Glutamatergic neuron (in vitro differentiated cells): ENCODE results near the gene LRP2BP. TPM values are rescaled to one million over a fixed set of nuclear protein-coding genes. Genes with fewer than 3 reads are reported as not detected.
"Not testable (repeated sequence)": the region's sequence is repeated elsewhere in the genome, so short reads cannot be mapped to it uniquely, and the experiment has no call there.

Experiments
- DNase-seq: peaks from one replicate; pipeline ENCODE4 v3.0.0; 2022
- H3K27ac Mint-ChIP-seq: one replicate; pipeline ENCODE4 v1.8.0; 2020; ENCODE audit warnings: mild to moderate bottlenecking, mixed read lengths, inconsistent platforms; ENCODE audit not compliant: unreplicated experiment
- H3K27me3 Mint-ChIP-seq: one replicate; pipeline ENCODE4 v1.8.0; 2020; ENCODE audit warnings: mild to moderate bottlenecking, moderate library complexity, mixed read lengths, inconsistent platforms; ENCODE audit not compliant: unreplicated experiment
- H3K36me3 Mint-ChIP-seq: one replicate; pipeline ENCODE4 v1.8.0; 2020; ENCODE audit warnings: mild to moderate bottlenecking, mixed read lengths, inconsistent platforms; ENCODE audit not compliant: unreplicated experiment
- H3K4me1 Mint-ChIP-seq: one replicate; pipeline ENCODE4 v1.8.0; 2020; ENCODE audit warnings: mild to moderate bottlenecking, low read depth, mixed read lengths, inconsistent platforms; ENCODE audit not compliant: unreplicated experiment
- H3K4me3 Mint-ChIP-seq: one replicate; pipeline ENCODE4 v1.8.0; 2020; ENCODE audit warnings: mild to moderate bottlenecking, mixed read lengths, inconsistent platforms; ENCODE audit not compliant: unreplicated experiment
- H3K9me3 Mint-ChIP-seq: one replicate; pipeline ENCODE4 v1.8.0; 2020; ENCODE audit warnings: mild to moderate bottlenecking, moderate library complexity, mixed read lengths, inconsistent platforms; ENCODE audit not compliant: unreplicated experiment
- total RNA-seq: library from RNA; stranded (reverse); fragmentation: NEBNext Ultra II Directional; extraction: Animal tissue kit (Norgen Biotek cat#: 25700); gene quantifications from one replicate; pipeline ENCODE4 v1.2.1, GENCODE V29; 2021; ENCODE audit not compliant: unreplicated experiment
- TF ChIP-seq, protein P1 (sequence below): fragments of 200-600 bp; sonication (generic); IDR thresholded peaks from one replicate; pipeline ENCODE4 v1.5.0; 2021; ENCODE audit not compliant: partially characterized antibody, unreplicated experiment

LRP2BP gene
- total RNA-seq, 1 donor from 2014 or later, result 1.1 TPM

DNA sequence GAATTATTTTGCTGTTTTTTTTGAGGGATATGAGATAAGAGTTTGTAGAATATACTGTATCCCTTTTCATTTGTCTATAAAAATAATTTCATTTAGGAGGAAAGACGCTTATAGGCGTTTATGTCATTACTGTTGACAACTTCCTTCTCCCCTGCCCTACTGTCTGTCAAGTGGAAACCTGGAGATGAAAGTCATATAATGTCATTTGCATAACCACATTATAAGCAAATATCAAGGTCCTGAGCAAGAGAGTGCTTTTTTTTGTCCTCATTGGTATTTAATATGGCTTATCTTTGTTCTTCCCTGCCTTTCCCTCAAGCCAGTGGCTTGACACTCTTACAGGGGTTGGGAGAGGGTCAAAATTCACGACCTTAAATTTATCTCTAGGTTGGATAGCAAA, 55.8 kb downstream of the LRP2BP start:
- peaks cover 5% of the 10 kb centered on the region for H3K27me3 Mint-ChIP-seq
- no peak overlapping the region for H3K27ac Mint-ChIP-seq
- no peak for DNase-seq
- H3K4me1 Mint-ChIP-seq, result peaks cover 28% of the 10 kb centered on the region
- no peak overlapping the region for H3K4me3 Mint-ChIP-seq
- H3K36me3 Mint-ChIP-seq, result peaks cover 13% of the 10 kb centered on the region
- peaks cover 11% of the 10 kb centered on the region for H3K9me3 Mint-ChIP-seq
- TF ChIP-seq, protein P1, sequence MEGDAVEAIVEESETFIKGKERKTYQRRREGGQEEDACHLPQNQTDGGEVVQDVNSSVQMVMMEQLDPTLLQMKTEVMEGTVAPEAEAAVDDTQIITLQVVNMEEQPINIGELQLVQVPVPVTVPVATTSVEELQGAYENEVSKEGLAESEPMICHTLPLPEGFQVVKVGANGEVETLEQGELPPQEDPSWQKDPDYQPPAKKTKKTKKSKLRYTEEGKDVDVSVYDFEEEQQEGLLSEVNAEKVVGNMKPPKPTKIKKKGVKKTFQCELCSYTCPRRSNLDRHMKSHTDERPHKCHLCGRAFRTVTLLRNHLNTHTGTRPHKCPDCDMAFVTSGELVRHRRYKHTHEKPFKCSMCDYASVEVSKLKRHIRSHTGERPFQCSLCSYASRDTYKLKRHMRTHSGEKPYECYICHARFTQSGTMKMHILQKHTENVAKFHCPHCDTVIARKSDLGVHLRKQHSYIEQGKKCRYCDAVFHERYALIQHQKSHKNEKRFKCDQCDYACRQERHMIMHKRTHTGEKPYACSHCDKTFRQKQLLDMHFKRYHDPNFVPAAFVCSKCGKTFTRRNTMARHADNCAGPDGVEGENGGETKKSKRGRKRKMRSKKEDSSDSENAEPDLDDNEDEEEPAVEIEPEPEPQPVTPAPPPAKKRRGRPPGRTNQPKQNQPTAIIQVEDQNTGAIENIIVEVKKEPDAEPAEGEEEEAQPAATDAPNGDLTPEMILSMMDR, result no peak

DNA sequence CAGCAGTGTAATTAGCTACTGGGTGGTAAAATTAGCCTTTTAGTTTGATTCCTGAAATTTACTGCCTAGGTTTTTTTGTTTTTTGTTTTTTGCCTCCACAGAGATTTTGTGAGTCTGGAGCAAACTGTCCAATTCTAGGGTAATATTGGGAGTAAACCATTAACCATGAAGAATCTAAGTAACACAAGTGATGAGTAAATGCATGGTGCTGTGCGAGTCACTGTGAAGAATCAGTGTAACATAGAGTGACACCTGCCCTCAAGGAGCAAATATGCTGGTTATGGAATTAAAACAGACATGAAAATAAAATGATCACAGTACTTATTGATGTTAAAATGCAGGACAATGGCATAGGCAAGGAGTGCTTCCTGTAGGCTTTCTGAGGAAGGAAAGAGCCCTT, 60.1 kb downstream of the LRP2BP start:
- Mint-ChIP-seq H3K27me3 (no peaks in the 10 kb centered on the region), H3K4me3 (no peak overlapping the region), H3K27ac (no peak overlapping the region), H3K9me3 (no peaks in the 10 kb centered on the region), H3K4me1 (peaks cover 5% of the 10 kb centered on the region), H3K36me3 (peaks cover 13% of the 10 kb centered on the region)
- TF ChIP-seq, protein P1, result no peak
- DNase-seq, result no peak

DNA sequence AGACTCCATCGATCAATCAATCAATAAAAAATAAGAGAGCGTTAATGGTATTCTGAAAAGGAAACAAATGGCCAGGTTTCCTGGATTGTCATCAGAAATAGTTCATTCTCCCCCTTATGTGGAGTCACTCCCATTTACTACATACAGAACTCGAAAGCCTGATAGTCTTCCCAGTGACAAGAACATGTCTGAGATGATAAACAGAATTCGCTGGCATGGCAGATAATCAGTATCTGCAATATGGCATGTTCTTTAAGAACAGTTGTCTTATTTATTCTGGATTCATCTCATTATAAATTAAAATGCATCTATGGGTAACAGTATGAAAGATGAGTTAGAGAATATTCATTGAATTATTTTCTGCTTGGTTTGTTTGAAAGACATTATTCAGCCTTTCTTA, 61.4 kb downstream of the LRP2BP start:
- no peaks in the 10 kb centered on the region for H3K27me3 Mint-ChIP-seq
- H3K36me3 Mint-ChIP-seq, result peaks cover 20% of the 10 kb centered on the region
- H3K4me3 Mint-ChIP-seq, result no peak overlapping the region

DNA sequence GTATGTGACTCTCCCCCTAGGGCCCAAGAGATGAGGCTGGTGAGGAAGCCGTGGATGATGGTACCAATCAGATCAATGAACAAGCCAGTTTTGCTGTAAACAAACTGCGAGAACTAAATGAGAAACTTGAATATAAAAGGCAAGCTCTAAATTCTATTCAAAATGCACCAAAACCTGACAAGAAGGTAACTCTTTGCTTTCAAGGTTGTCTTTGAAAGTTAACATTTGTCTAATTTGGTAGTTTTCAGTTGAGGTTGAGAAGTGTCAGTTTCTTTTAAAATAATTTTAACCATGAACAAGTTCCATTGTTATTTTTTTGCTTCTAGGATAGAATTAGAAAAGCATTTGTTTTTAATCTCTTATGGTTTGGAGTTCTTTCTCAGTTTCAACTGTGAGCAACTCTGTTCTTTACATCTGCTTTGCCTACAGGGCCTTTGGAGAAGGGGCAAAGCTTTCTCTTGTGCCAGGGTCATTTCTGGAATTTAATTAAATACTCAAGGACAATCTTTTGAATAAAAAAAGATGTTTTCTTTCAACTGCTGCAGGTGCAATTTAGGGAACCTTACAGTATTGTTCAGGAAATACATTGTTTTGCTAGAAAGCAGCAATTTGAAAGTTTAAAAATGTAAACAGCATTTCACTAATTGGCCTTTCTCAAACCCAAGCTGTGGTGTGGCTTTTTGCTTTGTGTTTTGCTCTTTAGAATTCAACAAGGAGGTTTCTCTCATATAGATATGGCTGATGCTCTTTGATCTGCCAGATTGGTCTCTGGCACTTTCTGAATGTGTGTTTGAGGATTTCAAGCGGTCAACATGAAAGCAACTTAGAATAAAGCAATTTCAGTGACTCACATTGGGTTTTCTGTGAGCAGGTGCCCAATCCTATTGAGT, 62.9 kb downstream of the LRP2BP start:
- Mint-ChIP-seq H3K9me3 (peaks cover 8% of the 10 kb centered on the region), H3K27me3 (no peaks in the 10 kb centered on the region), H3K27ac (no peak overlapping the region), H3K36me3 (peaks cover 15% of the 10 kb centered on the region), H3K4me3 (no peak overlapping the region), H3K4me1 (no peaks in the 10 kb centered on the region)
- TF ChIP-seq, protein P1, result no peak
- DNase-seq, result no peak

More for the DNA sequence above, 61.4 kb downstream of the LRP2BP start:
- peaks cover 2% of the 10 kb centered on the region for H3K9me3 Mint-ChIP-seq
- TF ChIP-seq, protein P1, result no peak
- no peak for DNase-seq
- H3K27ac Mint-ChIP-seq, result no peak overlapping the region
- H3K4me1 Mint-ChIP-seq, result no peaks in the 10 kb centered on the region

DNA sequence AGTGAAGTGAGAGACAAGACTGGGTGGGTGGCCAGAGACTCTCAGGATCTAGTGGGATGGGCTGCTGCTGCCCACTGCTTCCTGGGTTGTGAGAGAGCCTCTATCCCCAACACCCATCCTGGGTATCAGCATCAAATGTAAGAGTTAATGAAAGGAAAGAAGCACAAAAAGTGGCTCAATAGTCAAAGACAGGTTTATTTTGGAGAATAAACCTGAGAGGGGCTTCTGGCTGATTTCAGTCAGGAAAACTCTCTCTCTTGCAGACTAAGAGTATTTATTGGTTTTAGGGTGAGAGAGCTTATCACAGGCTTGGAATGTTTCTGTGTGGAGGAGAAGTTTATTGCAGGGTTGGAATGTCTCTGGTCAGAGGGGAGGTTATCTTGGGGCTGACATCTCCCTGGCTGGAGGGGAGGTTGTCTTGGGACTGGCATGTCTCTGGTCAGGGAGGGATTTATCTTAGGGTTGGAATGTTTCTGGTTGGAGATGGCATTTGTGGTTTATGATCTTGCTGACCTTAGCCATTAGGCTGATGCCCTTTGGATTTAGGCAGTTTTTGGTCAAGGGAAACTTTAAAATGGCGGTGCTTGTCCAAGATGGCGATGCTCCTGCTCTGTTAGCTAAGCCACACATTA, 65.7 kb downstream of the LRP2BP start:
- H3K36me3 Mint-ChIP-seq, result peaks cover 15% of the 10 kb centered on the region
- H3K27ac Mint-ChIP-seq, result peak overlapping the region; percentile 46
- H3K27me3 Mint-ChIP-seq, H3K9me3 Mint-ChIP-seq, H3K4me1 Mint-ChIP-seq, DNase-seq, H3K4me3 Mint-ChIP-seq: not testable (repeated sequence)
